Measurements from ENCODE around the gene NOD1. TPM values are rescaled to one million over a fixed set of nuclear protein-coding genes. Genes with fewer than 3 reads are reported as not detected.

The NOD1 gene
- total RNA-seq, 1 donor from 2014 or later = 9.5 TPM

DNA sequence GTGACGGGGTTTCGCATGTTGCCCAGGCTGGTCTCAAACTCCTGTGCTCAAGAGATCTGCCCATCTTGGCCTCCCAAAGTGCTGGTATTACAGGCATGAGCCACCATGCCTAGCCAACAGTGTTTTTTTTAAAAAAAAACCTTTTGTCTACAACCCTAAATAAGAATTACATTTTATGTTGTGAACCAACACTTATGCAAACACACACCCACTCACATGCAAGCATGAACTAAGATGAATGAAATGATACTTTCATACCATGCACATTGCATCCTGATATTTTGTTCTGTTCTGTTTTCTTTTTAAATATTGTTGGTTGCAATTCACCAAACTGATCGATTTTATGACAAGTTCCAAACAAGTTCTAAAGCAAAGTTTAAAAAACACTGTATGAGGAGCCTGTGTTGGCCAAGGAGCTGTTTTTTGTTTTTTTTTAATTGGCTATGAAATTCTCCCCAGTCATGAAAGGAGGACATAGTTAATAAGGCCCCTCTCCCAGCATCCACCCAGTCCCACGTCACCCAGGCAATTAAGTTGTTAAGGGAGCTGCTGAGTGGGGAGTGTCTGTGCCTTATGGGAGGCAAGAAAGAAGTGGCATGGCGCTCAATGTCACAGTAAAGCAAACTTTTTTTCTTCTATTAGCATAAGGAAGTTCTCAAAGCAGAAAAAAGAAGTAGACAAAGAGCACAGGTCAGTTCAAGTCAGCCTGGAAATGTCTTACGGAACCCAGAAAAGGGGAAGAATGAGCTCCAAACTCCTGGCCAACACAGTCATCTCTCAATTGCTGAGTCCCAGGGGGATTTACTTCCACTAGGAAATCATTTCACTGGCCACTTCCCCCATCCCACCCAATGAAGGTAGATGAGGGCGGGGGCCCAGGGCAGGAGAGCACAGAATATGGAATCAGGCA lies 50.1 kb downstream of the NOD1 start:
- no peak for DNase-seq (ENCODE audit: low spot score in 2 of 2, unreplicated experiment in 2 of 2)
- TF ChIP-seq, protein P1, sequence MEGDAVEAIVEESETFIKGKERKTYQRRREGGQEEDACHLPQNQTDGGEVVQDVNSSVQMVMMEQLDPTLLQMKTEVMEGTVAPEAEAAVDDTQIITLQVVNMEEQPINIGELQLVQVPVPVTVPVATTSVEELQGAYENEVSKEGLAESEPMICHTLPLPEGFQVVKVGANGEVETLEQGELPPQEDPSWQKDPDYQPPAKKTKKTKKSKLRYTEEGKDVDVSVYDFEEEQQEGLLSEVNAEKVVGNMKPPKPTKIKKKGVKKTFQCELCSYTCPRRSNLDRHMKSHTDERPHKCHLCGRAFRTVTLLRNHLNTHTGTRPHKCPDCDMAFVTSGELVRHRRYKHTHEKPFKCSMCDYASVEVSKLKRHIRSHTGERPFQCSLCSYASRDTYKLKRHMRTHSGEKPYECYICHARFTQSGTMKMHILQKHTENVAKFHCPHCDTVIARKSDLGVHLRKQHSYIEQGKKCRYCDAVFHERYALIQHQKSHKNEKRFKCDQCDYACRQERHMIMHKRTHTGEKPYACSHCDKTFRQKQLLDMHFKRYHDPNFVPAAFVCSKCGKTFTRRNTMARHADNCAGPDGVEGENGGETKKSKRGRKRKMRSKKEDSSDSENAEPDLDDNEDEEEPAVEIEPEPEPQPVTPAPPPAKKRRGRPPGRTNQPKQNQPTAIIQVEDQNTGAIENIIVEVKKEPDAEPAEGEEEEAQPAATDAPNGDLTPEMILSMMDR (IDR thresholded peaks at IDR 0.05; ENCODE audit: unreplicated experiment) = no peak
- Mint-ChIP-seq H3K9me3 (no peaks in the 10 kb centered on the region), H3K36me3 (peaks cover 29% of the 10 kb centered on the region), H3K27ac (no peak overlapping the region), H3K27me3 (ENCODE audit: low read depth) (no peaks in the 10 kb centered on the region), H3K4me1 (no peaks in the 10 kb centered on the region), H3K4me3 (no peak overlapping the region)

DNA sequence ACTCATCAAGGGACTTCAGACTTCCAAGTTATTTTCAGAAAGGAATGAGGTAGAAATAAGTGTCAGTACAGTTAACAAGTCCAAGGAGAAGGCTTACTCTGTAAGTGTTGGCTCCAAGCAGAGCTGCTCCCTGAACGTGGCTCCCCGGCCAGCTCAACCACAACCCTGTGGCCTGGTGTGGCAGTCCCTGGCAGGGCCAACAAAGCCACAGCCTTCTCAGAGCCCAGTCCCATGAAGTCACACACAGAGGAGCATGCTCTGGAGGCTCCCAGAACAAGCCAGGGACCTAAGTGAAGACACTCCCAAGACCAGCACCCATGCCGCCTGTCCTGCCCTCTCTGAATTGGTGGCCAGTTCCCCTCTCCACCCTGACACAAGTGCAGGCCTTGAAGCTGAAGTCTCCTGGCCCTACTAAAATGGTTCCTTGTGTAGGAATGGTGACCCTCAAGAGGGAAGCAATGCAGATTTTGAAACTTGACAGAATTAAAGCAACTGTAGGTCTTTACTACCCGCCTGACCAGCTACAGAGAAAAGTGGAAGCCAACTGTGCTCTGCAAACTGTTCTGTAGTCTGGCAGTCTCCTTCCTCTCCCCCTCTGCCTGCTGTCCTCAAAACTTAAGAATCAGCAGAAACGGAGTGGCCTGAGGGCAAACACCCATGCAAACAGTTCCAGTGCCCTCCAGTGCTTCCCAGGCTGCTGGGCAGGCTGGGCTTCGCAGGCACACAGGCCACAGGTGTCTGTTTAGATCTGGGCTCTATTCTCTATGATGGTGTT lies 51.1 kb downstream of the NOD1 start:
- H3K4me1 Mint-ChIP-seq = no peaks in the 10 kb centered on the region
- no peaks in the 10 kb centered on the region for H3K27me3 Mint-ChIP-seq (ENCODE audit: low read depth)
- no peak overlapping the region for H3K4me3 Mint-ChIP-seq
- H3K36me3 Mint-ChIP-seq = peaks cover 28% of the 10 kb centered on the region
- H3K9me3 Mint-ChIP-seq = no peaks in the 10 kb centered on the region
- TF ChIP-seq, protein P1 (IDR thresholded peaks at IDR 0.05; ENCODE audit: unreplicated experiment) = no peak
- DNase-seq (ENCODE audit: low spot score in 2 of 2, unreplicated experiment in 2 of 2) = no peak
- H3K27ac Mint-ChIP-seq = no peak overlapping the region

DNA sequence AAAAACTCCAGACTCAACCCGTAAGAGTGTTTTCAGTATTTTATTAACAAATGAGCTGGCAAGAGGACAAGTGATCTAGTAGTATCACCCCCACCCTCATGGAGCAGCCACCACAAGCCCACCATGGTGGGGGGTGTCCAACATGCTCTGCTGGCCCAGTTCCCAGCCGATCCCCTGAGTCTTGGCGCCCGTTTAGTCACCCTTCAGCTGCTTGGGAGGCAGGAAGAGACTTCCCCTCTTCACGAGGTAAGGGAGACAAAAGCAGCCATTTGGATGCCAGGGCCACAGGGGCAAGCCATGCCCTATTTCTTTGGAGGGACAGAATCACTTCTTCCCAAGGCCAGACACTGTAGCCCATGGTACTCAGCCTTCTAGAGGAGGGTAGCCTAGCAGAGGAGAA lies 54.1 kb downstream of the NOD1 start:
- TF ChIP-seq, protein P1 (IDR thresholded peaks at IDR 0.05; ENCODE audit: unreplicated experiment) = no peak
- no peak overlapping the region for H3K27ac Mint-ChIP-seq
- no peak for DNase-seq (ENCODE audit: low spot score in 2 of 2, unreplicated experiment in 2 of 2)
- peaks cover 6% of the 10 kb centered on the region for H3K9me3 Mint-ChIP-seq
- H3K4me1 Mint-ChIP-seq = no peaks in the 10 kb centered on the region
- peaks cover 26% of the 10 kb centered on the region for H3K36me3 Mint-ChIP-seq
- H3K27me3 Mint-ChIP-seq (ENCODE audit: low read depth) = no peaks in the 10 kb centered on the region
- no peak overlapping the region for H3K4me3 Mint-ChIP-seq

DNA sequence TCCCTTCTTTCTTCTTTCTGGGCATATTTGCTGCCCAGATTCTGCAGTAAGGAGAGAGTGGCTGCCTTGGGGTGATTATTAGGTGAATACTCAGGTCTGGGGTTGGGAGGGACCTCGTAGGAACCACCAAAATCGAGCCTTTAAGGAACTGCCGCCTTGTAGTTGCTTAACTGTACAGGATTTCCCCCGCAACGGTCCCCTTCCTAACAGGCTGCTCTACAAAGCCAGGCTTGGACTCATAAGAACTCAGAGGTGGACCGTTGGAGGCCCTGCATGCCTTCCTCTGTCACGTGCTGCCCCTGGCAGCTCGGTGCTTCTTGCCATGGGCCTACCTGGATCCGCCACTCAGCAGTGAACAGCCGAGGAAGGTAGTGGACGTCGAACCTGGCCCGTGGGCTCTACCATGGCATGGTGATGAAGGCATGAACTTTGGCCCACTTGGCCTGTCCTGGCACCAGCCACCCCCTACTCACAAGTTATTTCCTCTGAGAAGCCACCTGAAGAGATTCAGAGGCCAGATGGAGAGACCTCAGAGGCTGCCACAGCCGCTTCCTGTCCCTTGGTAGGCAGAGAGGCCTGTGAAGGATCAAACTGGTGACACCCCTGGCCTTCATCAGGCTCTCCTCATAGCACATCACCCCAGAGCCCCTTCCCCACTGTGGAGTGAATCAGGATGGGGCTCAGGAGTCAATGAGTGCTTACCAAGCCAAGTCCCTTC lies 54.6 kb downstream of the NOD1 start:
- H3K27me3 Mint-ChIP-seq (ENCODE audit: low read depth) = no peaks in the 10 kb centered on the region
- H3K27ac Mint-ChIP-seq = no peak overlapping the region
- no peaks in the 10 kb centered on the region for H3K4me1 Mint-ChIP-seq
- TF ChIP-seq, protein P1 (IDR thresholded peaks at IDR 0.05; ENCODE audit: unreplicated experiment) = no peak
- H3K4me3 Mint-ChIP-seq = no peak overlapping the region
- H3K9me3 Mint-ChIP-seq = peaks cover 6% of the 10 kb centered on the region
- H3K36me3 Mint-ChIP-seq = peaks cover 29% of the 10 kb centered on the region
- no peak for DNase-seq (ENCODE audit: low spot score in 2 of 2, unreplicated experiment in 2 of 2)

DNA sequence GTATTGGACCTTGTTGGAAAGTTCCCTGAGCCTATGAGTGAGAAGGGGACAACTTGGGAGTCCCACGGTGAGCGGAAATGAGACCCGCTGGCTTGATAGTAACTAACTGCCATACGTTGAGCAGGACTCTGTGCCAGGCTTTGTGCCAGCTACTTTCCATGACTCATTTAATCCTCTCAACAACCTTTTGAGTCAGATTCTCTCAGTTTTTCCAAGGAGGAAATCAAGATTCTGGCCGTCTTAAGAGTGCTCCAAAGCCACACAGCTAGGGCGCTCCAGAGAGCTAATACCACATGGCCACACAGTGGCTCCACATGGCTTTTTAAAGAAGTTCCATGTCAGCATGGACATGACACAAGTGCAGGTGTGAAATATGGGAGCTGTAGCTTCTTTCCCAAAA lies 55.7 kb downstream of the NOD1 start:
- no peak for DNase-seq (ENCODE audit: low spot score in 2 of 2, unreplicated experiment in 2 of 2)
- Mint-ChIP-seq H3K36me3 (peaks cover 29% of the 10 kb centered on the region), H3K9me3 (peaks cover 6% of the 10 kb centered on the region)

More for the DNA sequence above, 55.7 kb downstream of the NOD1 start:
- Mint-ChIP-seq H3K4me1 (no peaks in the 10 kb centered on the region), H3K4me3 (no peak overlapping the region), H3K27ac (no peak overlapping the region), H3K27me3 (ENCODE audit: low read depth) (no peaks in the 10 kb centered on the region)
- TF ChIP-seq, protein P1 (IDR thresholded peaks at IDR 0.05; ENCODE audit: unreplicated experiment) = no peak

All from mesothelial cell of epicardium (in vitro differentiated cells).